ENCODE measurements around the gene FSTL4.

FSTL4 gene

GRCh38 chr5:133361922-133362321 is 250.4 kb downstream of the FSTL4 start:
- no peak for DNase-seq

- DNase-seq = no peak
Measured at GRCh38 chr5:133360693-133361472, 251.5 kb downstream of the FSTL4 start.

- DNase-seq = no peak
Measured at GRCh38 chr5:133359861-133360260, 252.5 kb downstream of the FSTL4 start.

DNA sequence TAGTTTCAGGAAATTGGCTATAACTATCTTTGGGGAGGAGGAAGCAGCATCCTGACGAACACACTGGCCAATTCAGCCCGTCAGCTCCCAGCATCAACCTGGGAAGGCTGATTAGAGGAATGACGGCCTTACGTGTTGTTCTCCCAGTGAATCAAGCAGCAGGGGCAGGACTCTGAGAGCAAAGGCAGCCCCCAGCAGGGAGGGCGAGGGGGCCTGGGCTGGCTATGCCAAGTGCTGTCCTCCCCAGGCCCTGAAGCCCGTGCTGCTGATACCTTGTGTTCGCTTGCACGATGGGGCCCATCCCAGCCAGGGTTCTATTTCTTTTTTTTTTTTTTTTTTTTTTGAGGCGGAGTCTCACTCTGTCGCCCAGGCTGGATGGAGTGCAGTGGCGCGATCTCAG is 254.1 kb downstream of the FSTL4 start:
- DNase-seq = no peak

DNA sequence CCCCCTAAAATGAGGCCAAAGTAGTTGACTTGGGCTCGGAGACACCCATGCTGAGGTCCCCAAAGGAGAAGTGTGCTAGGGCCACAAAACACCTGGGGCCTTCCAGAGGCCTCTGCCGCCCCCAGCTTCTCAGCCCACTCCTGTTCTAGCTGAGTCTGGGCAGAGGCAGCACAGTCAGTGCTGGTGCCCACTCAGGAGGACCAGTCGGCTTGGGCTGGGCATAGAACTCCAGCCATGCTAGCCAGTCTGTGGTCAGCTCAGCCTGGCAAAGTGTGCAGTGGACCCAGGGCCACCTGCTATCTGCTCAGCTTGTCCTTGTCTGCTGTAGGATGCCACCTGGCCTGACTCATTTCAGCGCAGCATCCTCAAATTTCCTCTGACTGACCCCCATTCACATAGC is 254.6 kb downstream of the FSTL4 start:
- no peak for DNase-seq

- DNase-seq = no peak
Measured at GRCh38 chr5:133356984-133357421, 255.3 kb downstream of the FSTL4 start.

GRCh38 chr5:133356396-133356983 is 255.9 kb downstream of the FSTL4 start:
- DNase-seq = no peak

DNA sequence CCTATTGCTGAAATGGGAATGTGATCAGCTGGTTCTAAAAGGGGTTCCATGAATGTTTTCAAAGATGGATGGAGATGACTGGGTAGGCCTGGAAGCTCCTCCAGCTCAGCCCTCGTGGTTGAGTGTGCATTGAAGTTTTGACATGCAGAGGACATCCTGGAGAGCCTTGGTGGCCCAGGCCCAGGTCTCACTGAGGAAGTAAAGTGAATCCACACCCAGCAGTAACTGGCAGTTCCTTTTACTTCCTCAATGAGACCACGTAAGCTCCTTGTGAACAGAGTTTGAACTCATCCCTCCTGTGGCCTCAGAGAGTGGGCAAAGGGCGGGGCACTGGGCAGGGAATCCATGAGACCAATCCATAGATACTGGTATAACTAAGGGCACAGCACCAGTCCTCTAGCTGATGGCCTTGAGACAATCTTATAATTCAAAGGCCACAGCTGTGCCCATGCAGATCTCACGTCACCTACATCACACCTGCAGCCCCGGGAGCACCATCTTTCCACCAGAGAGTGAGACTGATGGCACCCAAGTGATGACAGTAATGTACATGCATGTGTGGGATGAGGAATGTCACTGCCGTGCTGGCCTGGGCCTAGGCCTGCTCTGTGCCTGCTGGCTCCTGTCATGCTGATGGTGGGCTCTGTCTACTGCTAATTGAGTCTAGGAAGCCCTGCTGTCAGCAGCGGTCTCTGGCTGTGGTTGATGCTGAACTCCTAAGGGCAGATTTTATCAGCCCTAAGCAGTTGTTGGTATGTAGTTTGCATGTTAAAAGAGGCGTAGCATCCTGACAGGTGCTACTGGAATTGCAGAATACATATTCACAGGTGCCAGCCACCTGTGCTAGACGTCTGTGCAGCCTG is 257.8 kb downstream of the FSTL4 start:
- no peak for DNase-seq

DNA sequence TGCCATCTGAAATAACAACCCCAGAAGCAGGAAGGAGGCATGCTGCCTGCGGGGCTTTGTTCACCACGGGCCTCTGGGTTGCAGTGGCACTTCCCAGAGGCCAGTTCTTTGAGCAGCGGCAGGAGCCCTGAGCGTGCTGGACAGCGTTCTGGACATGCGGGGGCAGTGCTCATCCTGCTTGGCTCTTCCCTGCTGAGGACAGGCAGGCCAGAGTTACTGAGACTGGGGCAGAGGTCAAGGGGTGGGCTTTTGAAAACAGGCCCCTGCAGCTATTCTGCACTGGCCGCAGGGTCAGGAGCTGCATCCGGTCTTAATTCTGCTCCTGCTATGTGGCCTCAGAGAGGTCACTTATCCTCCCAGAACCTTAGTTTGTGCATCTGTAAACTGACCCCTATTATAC is 258.6 kb downstream of the FSTL4 start:
- no peak for DNase-seq

GRCh38 chr5:133348406-133348805 is 263.9 kb downstream of the FSTL4 start:
- DNase-seq = no peak

DNA sequence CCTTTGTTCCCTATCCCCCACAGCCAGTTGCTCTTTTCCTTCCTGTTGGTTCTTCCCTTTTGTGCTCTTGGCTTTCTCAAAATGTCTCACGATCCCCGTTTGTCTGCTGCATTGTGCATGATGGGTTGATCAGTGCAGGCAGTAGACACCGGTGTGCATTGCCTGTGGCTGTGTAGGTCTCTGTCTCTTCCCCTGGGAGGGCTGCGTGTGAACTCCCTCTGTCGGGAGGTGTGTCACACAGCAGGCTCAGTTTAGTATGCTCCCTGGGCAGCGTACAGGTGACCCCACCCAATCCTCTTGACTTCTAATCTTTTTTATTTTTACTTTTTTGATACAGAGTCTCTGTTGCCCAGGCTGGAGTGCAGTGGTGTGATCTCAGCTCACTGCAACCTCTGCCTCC is 265.3 kb downstream of the FSTL4 start:
- no peak for DNase-seq

GRCh38 chr5:133344266-133344665 is 268.1 kb downstream of the FSTL4 start:
- no peak for DNase-seq

DNA sequence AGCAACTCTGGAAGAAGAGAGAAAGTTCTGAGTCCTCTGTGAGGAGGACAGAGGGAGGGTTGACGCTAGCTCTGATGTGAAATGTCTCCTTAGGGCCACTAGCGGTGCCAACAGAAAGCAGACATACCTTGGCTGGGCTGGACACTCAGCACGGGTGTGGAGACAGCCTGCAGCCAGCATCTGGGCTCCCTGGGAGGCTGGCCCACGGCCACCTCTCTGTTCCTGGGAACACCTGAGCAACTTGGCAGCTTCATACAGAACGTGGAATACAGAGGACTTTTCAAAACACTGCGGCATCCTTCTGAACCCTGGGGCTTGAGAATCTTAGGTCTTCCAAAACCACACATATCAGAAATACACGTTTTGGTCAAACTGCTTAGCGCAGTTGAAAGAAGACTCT is 269.1 kb downstream of the FSTL4 start:
- DNase-seq = no peak

DNA sequence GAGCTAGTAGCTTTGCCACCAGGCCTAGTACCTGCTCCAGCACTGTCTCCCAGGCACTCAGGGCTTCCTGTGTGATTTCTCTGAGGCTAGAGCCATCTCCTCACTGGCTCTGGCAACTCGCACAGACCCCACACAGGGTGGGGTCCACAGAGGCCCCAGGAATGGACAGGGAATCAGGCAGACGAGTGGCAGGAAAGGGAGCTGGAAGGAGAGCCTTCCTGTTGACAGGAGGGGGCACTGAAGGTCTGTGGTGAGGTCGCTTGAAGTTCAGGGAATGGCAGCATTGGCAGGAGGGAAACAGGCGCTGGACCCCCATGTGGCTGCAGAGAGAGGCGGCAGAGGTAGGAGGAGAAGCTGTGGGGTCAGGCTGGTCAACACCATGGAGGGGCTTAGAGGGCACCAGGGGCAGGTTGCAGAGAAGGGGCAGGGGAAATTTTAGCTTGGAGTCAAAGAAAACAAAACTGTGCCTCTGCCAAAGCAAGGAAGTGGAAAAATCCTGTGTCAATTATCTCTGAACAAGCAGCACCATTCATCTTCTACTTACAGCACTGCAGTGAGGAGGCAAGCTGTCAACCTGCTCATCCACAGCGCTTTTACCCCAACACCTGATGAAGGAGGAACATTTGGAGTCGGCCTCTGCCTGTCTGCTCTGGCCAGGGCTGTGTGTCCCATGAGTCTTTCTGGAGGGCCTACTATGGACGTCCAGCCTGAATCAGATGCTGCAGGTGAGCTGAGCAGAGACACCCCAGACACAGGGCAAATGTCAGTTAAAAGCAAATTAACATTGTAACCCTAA is 270.2 kb downstream of the FSTL4 start:
- no peak for DNase-seq

DNA sequence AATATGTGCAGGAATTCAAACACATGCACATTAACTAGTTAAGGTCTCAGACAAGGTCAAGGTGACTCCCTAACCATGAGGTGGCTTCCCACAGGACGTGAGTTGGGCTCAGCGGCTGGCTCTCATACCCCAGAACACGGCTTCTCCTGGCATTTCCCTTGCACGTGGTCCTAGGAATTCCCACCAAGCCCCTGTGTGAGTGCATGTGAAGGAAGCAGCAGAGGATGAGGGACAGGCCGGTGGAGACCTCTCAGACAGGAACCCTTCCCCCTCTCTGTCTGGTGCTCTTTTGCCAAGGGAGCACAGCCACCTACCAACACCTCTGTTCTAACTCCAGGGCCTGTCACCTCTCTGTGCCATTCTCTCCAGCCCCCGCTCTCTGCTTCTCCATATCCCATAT is 271.0 kb downstream of the FSTL4 start:
- no peak for DNase-seq

GRCh38 chr5:133340822-133341221 is 271.5 kb downstream of the FSTL4 start:
- DNase-seq = no peak

GRCh38 chr5:133340002-133340755 is 272.2 kb downstream of the FSTL4 start:
- DNase-seq = no peak

- no peak for DNase-seq
Measured at GRCh38 chr5:133338504-133339355, 273.6 kb downstream of the FSTL4 start.

DNA sequence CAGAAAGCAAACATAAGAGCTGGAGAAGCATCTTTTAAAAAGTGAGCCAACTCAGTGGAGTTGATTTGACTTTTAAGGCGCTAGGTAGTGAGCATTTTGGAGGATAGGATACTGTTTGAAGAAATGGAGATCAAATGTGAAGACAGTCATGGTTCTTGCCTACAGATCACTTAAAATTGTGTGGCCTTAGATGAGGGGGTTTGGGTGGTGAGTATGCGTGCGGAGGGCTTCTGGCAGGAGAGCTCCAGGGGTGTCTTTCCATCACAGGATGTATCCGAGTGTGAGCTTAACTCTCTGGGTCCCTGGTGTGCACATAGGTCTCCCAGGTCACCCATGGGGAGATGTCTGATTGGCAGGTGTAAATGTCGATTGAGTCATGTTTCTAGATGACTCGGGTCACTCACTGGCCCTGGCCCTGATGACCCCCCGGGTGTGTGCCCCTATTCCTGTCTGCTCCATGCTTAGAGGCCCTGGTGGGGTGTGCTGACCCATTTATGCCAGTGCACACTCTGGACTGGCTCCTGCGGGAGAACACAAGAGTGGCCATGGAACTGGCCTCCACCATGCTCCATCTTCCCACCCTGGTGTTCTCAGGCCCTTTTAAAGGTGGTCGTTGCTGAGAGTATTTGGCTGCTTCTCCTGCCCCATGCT is 274.4 kb downstream of the FSTL4 start:
- no peak for DNase-seq

DNA sequence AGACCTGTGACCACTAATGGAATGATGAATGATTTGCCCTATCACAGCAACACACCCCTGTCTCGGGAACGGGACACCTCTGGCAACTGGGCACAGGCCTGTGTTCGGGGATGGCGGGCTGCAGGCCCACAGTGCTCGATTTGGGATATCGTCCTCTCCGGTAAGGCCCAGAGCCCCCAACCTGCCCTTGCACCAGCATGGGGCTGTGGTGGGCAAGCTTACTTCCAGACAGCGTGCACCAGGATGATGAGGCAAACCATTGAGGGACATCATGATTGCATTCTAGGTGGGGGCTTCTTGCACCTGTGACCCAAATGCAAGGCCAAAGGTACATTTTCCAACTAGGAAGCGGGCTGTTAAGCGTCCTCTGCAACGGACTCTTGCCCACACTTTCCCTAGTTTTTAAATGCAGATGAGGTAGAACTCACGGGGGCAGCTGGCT is 275.4 kb downstream of the FSTL4 start:
- no peak for DNase-seq
